ENCODE results near the gene FBXL16. TPM values are rescaled to one million over a fixed set of nuclear protein-coding genes. Genes with fewer than 3 reads are reported as not detected.

The FBXL16 gene
- total RNA-seq, 1 donor from 2014 or later, result 0.75 TPM

DNA sequence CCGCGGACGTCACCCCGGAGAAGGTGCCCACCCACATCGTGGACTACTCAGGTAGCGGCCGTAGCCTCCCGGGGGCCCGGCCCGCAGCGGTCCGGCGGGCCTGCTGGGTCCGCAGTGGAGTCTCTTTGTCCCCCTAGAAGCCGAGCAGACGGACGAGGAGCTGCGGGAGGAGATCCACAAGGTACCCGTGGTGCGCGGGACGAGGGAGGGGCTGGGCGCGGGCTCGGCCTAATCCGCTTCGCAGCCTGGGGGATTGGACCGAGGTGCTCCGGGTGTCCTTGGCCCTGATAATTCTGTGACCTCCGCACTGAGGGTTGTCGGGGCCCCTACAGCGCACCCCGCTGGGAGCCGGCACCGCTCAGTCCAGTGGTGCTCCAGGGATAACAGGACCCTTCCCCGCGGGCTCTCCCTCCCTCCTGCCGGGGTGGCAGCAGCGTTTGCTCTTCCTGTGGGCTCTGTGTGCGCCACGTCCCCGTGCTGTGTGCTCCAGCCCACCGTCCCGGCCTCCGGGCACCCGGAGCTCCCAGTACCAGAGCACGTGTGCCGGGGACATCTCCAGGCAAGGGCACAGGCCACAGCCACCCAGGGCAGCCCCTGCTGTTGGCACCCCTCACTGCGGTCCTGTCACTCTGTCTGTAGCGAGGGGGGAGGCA is 37.0 kb downstream of the FBXL16 start:
- Mint-ChIP-seq H3K27me3 (no peaks in the 10 kb centered on the region), H3K4me1 (peaks cover 12% of the 10 kb centered on the region), H3K4me3 (peak overlapping the region; percentile 73), H3K9me3 (no peaks in the 10 kb centered on the region), H3K36me3 (ENCODE audit: low read depth) (peaks cover 33% of the 10 kb centered on the region), H3K27ac (no peak overlapping the region)
- CTCF ChIA-PET, result interaction anchor here (1.2 to 1.5 kb wide), 2 partner anchors 10 to 13 kb away, joined by 3 read pairs; no protein-coding TSS in a partner anchor
- intact Hi-C loops (cut with micrococcal nuclease), result loop anchor here (1.0 to 5.0 kb wide), 5 partner anchors 12 to 141 kb away; partner anchors contain the start of genes CAPN15, METTL26, STUB1 and WDR90
- no peak for ATAC-seq (ENCODE audit: low read depth)
- no peak for DNase-seq
- POLR2A ChIA-PET, result interaction anchor here (1.1 to 5.1 kb wide), 6 partner anchors 8 to 82 kb away, joined by 3 to 41 read pairs (median 5); partner anchors contain the start of genes ANTKMT, JMJD8, STUB1 and WDR24
- TF ChIP-seq, protein P1, sequence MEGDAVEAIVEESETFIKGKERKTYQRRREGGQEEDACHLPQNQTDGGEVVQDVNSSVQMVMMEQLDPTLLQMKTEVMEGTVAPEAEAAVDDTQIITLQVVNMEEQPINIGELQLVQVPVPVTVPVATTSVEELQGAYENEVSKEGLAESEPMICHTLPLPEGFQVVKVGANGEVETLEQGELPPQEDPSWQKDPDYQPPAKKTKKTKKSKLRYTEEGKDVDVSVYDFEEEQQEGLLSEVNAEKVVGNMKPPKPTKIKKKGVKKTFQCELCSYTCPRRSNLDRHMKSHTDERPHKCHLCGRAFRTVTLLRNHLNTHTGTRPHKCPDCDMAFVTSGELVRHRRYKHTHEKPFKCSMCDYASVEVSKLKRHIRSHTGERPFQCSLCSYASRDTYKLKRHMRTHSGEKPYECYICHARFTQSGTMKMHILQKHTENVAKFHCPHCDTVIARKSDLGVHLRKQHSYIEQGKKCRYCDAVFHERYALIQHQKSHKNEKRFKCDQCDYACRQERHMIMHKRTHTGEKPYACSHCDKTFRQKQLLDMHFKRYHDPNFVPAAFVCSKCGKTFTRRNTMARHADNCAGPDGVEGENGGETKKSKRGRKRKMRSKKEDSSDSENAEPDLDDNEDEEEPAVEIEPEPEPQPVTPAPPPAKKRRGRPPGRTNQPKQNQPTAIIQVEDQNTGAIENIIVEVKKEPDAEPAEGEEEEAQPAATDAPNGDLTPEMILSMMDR (IDR thresholded peaks at IDR 0.05), result no peak

DNA sequence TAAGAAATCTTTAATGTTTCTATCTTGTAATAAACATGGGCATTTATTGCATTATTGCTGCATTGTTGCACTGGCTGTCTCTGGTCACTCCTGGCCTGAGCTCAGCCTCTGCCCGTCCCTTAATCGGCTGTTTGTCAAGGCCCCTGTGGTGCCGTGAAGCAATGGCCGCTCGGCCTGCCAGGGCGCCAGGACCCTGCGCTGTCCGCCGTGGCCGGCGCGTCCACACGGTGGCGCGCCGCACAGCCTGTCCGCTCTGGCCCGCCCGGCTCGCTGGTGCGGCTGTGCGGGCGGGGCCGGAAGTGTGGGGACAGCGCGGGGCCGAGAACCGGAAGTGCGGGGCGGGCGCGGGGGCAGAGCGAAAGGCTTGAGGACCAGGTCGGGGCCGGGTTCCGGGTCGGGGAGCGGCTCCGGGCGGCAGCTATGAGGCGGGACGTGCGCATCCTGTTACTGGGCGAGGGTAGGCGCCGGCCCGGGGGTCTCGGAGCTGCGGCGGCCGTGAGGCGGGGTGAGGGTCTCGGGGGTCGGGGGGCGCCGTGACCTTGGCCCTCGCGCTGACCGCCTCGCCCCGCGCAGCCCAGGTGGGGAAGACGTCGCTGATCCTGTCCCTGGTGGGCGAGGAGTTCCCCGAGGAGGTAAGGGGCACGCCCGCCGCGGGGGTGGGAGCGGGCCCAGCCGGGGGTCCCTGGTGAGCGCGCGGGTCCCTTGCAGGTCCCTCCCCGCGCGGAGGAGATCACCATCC is 37.7 kb downstream of the FBXL16 start, which contains the start of gene RHOT2:
Gene RHOT2 (plus strand): TSS at position 353 of the 739 bp plus-strand sequence. CDS start 68 bp downstream, at position 421.
- intact Hi-C loops (cut with micrococcal nuclease), result loop anchor here (1.0 to 5.0 kb wide), 6 partner anchors 12 to 141 kb away; partner anchors contain the start of genes CAPN15, METRN, METTL26 and STUB1
- Mint-ChIP-seq H3K27ac (peak within 1 kb of the TSS; percentile 80), H3K27me3 (no peaks in the 10 kb centered on the region), H3K4me3 (peak within 1 kb of the TSS; percentile 80), H3K36me3 (ENCODE audit: low read depth) (peaks cover 28% of the 10 kb centered on the region), H3K4me1 (peaks cover 12% of the 10 kb centered on the region), H3K9me3 (no peaks in the 10 kb centered on the region)
- POLR2A ChIA-PET, result interaction anchor here (0.5 to 5.1 kb wide), 8 partner anchors 8 to 561 kb away, joined by 3 to 41 read pairs (median 5); partner anchors contain the start of genes ANTKMT, JMJD8, STUB1 and WDR24
- ATAC-seq (ENCODE audit: low read depth) (peak; percentile 98), DNase-seq (peak; percentile 96)
- TF ChIP-seq, protein P1 (IDR thresholded peaks at IDR 0.05), result peak; percentile 7
- CTCF ChIA-PET, result interaction anchor here (1.2 to 1.5 kb wide), 2 partner anchors 10 to 14 kb away, joined by 3 read pairs; no protein-coding TSS in a partner anchor

DNA sequence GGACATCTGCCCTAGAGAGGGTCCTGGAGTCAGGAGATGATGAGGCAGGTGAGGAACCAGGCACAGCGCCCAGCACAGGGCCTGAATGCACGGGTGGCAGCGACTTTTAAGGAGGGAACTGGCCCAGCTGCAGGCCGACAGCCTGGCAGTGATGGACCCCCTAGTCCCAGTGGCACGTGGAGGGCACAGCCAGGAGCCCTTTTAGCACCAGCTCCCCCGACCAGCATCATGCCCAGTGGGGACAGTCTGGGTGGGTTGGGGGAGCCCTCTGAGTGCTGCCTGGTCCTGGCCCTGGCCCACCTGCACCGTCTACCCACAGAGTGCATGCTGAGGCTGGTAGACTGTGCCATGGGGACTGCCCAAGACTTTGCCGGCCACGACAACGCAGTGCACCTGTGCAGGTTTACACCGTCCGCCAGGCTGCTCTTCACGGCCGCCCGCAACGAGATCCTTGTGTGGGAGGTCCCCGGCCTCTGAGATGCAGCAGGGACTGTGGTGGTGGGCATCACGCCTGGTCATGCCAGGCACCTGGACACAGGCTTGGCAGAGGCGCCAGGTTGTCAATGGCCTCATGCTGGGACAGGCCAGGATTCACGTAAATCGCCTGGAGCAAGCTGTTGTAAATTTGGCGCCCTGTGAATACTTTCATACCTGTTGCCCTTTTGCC is 38.4 kb downstream of the FBXL16 start:
- H3K27me3 Mint-ChIP-seq, result no peaks in the 10 kb centered on the region
- peak overlapping the region; percentile 80 for H3K27ac Mint-ChIP-seq
- POLR2A ChIA-PET, result interaction anchor here (0.5 to 5.1 kb wide), 7 partner anchors 9 to 560 kb away, joined by 3 to 41 read pairs (median 5); partner anchors contain the start of genes ANTKMT, JMJD8, STUB1 and WDR24
- H3K36me3 Mint-ChIP-seq (ENCODE audit: low read depth), result peaks cover 22% of the 10 kb centered on the region
- CTCF ChIA-PET, result interaction anchor here (1.2 to 1.5 kb wide), 2 partner anchors 11 to 15 kb away, joined by 3 read pairs; no protein-coding TSS in a partner anchor
- H3K4me1 Mint-ChIP-seq, result peaks cover 12% of the 10 kb centered on the region
- TF ChIP-seq, protein P1 (IDR thresholded peaks at IDR 0.05), result no peak
- no peak for DNase-seq
- no peak for ATAC-seq (ENCODE audit: low read depth)
- peak overlapping the region; percentile 80 for H3K4me3 Mint-ChIP-seq
- H3K9me3 Mint-ChIP-seq, result no peaks in the 10 kb centered on the region
- intact Hi-C loops (cut with micrococcal nuclease), result loop anchor here (1.0 to 5.0 kb wide), 2 partner anchors 48 to 140 kb away; partner anchors contain the start of genes CAPN15 and METRN

DNA sequence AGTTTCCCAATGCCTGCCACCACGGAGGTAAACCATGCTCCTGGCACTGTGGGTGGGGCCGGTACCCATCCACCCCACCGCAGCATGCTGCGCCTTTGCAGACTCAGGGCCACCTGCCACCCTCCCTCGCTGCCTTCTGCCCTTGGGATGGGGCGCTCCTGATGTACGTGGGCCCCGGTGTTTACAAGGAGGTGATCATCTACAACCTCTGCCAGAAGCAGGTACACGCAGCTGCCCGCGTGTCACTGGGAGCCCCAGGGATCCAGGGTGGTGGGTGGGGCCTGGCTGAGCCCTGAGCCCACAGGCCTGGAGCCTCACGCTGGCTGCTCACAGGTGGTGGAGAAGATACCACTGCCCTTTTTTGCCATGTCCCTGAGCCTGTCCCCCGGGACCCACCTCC is 39.0 kb downstream of the FBXL16 start:
- Mint-ChIP-seq H3K4me3 (no peak overlapping the region), H3K27me3 (no peaks in the 10 kb centered on the region), H3K27ac (no peak overlapping the region), H3K4me1 (peaks cover 12% of the 10 kb centered on the region), H3K36me3 (ENCODE audit: low read depth) (peaks cover 16% of the 10 kb centered on the region), H3K9me3 (no peaks in the 10 kb centered on the region)
- no peak for ATAC-seq (ENCODE audit: low read depth)
- intact Hi-C loops (cut with micrococcal nuclease), result loop anchor here (5.0 kb wide), 1 partner anchor 139 kb away; the partner anchor contains the start of gene CAPN15
- TF ChIP-seq, protein P1 (IDR thresholded peaks at IDR 0.05), result no peak
- ChIA-PET POLR2A (interaction anchor here (1.1 to 5.1 kb wide), 3 partner anchors 14 to 30 kb away, joined by 3 to 41 read pairs (median 14); partner anchors contain the start of genes METTL26, STUB1 and WDR24), CTCF (interaction anchor here (1.2 kb wide), 1 partner anchor 88 kb away, joined by 4 read pairs; no protein-coding TSS in a partner anchor)
- DNase-seq, result no peak
